GM23248 (cell line): Measurements from ENCODE around the gene GALNT13.

Source experiments
- EZH2 ChIP-seq: fragments of 200-600 bp; sonication (generic); IDR thresholded peaks from 2 replicates; pipeline ENCODE4 v1.6.1; 2018; ENCODE audit warnings: antibody characterized with exemption, mild to moderate bottlenecking; ENCODE audit not compliant: insufficient read depth, poor library complexity, severe bottlenecking
- EZH2phosphoT487 ChIP-seq: fragments of 200-600 bp; sonication (generic); IDR thresholded peaks from 2 replicates; pipeline ENCODE4 v1.6.1; 2018; ENCODE audit warnings: antibody characterized with exemption, moderate library complexity, mild to moderate bottlenecking, low read depth; ENCODE audit not compliant: insufficient read depth

DNA sequence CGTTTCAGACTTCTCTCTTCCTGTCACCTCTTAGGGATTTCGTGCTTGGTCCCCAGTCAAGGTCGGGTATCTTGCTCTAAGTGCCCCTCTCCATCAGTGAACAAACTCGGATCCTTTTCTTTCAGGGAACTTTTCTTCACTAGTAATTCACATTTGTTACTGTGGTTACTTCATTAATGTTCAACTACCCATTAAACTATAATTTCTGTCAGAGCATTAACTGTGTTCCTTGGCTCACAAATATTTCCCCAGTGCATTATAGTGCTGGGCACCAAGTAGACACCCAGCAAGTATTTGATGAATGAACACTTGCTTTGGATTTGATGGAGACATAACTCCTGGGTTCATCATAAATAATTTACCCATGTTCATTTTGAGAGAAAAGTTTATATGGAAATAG, 617.1 kb downstream of the GALNT13 start:
- no peak for TF ChIP-seq EZH2
- TF ChIP-seq EZH2phosphoT487: no peak
